Central memory CD8-positive, alpha-beta T cell (primary cell): ENCODE data around the gene MYO1C.

Source experiments
- ATAC-seq: fragments of 150-1000 bp; cut with Tn5 transposase; replicated peaks from 2 replicates; pipeline ENCODE4 v1.10.0; 2022; ENCODE audit warnings: mild to moderate bottlenecking, moderate FRiP score, moderate number of reproducible peaks; ENCODE audit not compliant: poor library complexity, severe bottlenecking; ENCODE audit errors: extremely low read depth
- DNase-seq, 2 donors: peaks; one replicate each; pipeline ENCODE4 v3.0.0; 2021; ENCODE audit warnings: low spot score in 2 of 2
- H3K27ac Mint-ChIP-seq: one replicate; pipeline ENCODE4 v1.8.0; 2022; ENCODE audit warnings: low read depth, mild to moderate bottlenecking, moderate library complexity, mixed read lengths
- H3K27me3 Mint-ChIP-seq: one replicate; pipeline ENCODE4 v1.8.0; 2022; ENCODE audit warnings: mixed read lengths
- H3K36me3 Mint-ChIP-seq: one replicate; pipeline ENCODE4 v1.8.0; 2022; ENCODE audit warnings: mild to moderate bottlenecking, moderate library complexity, mixed read lengths; ENCODE audit not compliant: insufficient read depth
- H3K4me1 Mint-ChIP-seq: one replicate; pipeline ENCODE4 v1.8.0; 2022; ENCODE audit warnings: mixed read lengths
- H3K4me3 Mint-ChIP-seq: one replicate; pipeline ENCODE4 v1.8.0; 2022; ENCODE audit warnings: mild to moderate bottlenecking, moderate library complexity, mixed read lengths
- H3K9me3 Mint-ChIP-seq: one replicate; pipeline ENCODE4 v1.8.0; 2022; ENCODE audit warnings: mixed read lengths

The MYO1C gene

DNA sequence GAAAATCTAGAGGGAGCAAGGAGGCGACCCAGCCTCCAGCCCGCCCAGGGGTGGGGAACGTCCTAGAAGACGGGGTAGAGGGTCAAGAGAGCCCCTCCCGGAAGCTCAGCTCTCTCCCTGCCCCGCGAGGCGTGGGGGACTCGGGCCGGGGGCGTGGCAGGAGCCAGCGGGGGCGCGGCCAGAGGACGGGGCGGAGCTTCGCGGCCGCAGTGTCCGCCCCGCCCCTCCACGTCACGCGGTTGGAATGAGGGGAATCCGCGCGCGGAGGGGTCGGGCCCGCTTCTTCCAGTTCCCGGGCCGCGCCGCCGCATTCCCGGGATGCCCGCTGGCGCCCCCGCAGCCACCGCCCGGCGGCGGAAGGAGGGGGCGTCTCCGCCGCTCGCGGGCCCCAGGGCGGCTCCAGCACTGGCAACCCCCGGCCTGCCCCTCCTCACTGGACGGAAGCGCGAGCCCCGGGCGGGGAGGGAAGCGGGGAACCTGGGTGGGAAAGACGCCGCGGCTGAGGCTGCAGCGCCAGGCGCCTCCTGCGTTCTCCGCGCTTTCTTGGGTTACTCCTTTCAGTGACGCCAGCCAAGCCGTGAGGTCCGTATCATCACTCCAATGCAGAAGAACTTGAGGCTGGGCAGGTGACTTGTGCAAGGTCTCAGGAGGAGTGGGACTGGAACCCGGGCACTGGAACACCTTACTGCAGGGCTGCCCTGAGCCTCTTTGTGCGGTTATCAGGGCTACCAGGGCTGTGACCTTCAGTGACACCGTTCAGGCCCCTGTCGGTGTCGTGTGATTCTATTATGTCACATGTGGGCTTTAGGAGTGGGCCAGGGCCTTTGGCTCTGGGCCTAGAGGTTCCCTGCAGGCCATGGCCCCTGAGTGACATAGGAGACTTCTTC lies 4.3 kb downstream of the MYO1C start:
- Mint-ChIP-seq H3K27me3 (no peaks in the 10 kb centered on the region), H3K4me1 (peaks cover 39% of the 10 kb centered on the region), H3K36me3 (peaks cover 29% of the 10 kb centered on the region), H3K9me3 (no peaks in the 10 kb centered on the region), H3K4me3 (peak overlapping the region; percentile 87), H3K27ac (peak overlapping the region; percentile 77)
- ATAC-seq (no peak), DNase-seq (peak; percentile 51 to 54)

DNA sequence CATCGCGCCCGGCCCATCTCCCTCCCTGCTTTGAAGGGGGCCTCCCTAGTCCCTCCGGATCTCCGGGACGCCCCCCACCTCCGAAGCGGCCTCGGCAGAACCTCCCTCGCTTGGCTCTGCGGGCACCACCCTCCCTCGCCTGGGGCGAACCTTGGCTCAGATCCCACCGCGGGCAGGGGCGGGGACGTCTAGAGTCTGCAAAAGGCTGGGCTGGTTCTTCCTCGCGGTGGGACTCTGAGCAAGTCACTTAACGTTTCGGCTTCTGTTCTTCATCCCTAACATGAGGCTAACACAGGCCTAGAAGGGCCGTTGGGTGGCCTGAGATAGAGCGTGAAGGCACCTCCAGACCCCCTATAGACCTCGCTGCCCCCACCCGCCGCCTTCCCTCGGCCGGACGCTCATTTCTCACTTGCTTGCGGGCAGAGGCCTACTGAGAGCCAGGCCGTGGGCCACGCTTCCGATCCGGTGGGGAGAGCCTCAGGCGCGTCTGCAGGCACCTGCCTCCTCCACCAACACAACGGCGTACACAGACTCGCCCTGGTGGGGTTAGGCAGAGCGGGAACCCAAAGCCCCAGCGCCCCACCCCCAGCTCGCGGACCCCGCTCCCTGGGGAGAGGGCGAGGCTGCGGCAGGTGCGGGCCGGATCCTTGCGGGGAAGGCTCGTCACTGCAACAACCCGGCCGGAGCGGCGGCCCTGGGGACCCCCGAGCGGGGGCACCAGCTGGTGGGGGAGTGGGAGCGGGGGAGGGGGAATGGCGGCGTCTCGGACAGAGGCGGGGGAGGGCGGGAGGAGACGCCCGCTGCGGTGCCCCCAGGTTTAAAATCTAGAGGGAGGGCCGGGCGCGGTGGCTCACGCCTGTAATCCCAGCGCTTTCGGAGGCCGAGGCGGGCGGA lies 5.4 kb downstream of the MYO1C start:
- DNase-seq, result peak; percentile 62 to 72
- Mint-ChIP-seq H3K27ac (peak overlapping the region; percentile 77), H3K36me3 (peaks cover 25% of the 10 kb centered on the region), H3K9me3 (no peaks in the 10 kb centered on the region), H3K4me1 (peaks cover 37% of the 10 kb centered on the region), H3K27me3 (no peaks in the 10 kb centered on the region), H3K4me3 (peak overlapping the region; percentile 87)
- ATAC-seq, result peak; percentile 46

GRCh38 chr17:1485423-1486376 lies 6.8 kb downstream of the MYO1C start:
- no peaks in the 10 kb centered on the region for H3K27me3 Mint-ChIP-seq
- H3K9me3 Mint-ChIP-seq, result no peaks in the 10 kb centered on the region
- peak overlapping the region; percentile 87 for H3K4me3 Mint-ChIP-seq
- peaks cover 24% of the 10 kb centered on the region for H3K36me3 Mint-ChIP-seq
- no peak overlapping the region for H3K27ac Mint-ChIP-seq
- ATAC-seq (peak; percentile 29), DNase-seq (peak in 1 of 2 donors; percentile 29)
- peaks cover 29% of the 10 kb centered on the region for H3K4me1 Mint-ChIP-seq

GRCh38 chr17:1484676-1485422 lies 7.6 kb downstream of the MYO1C start:
- Mint-ChIP-seq H3K4me1 (peaks cover 23% of the 10 kb centered on the region), H3K9me3 (no peaks in the 10 kb centered on the region), H3K4me3 (peak overlapping the region; percentile 75), H3K27me3 (no peaks in the 10 kb centered on the region), H3K27ac (no peak overlapping the region), H3K36me3 (peaks cover 25% of the 10 kb centered on the region)
- peak in 1 of 2 donors; percentile 41 for DNase-seq
- ATAC-seq, result peak; percentile 42

DNA sequence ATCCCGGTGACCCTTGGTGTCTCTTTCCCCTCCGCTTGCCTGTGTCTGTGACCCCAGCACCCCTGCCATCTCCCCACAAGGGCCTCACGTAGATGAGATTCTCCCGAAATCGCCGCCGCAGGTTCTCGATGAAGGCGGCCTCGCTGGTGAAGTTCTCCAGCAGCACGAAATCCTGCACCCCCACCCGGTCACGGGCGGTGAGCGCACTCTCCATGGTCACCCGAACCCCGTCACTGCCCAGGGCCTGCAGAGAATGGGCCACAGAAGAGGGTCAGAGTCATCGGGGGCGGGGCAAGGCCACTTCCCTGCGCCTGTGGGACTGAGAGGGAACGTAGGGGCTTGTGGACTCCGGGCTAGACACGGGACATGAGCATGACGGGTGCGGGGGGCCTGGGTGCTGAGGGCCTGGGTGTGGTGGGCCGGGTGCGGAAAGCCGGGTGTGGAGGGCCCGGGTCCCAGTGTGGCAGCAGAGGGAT lies 8.4 kb downstream of the MYO1C start:
- Mint-ChIP-seq H3K4me3 (peak overlapping the region; percentile 75), H3K27me3 (no peaks in the 10 kb centered on the region), H3K9me3 (no peaks in the 10 kb centered on the region), H3K4me1 (peaks cover 23% of the 10 kb centered on the region), H3K27ac (no peak overlapping the region), H3K36me3 (peaks cover 25% of the 10 kb centered on the region)
- ATAC-seq (no peak), DNase-seq (no peak)

DNA sequence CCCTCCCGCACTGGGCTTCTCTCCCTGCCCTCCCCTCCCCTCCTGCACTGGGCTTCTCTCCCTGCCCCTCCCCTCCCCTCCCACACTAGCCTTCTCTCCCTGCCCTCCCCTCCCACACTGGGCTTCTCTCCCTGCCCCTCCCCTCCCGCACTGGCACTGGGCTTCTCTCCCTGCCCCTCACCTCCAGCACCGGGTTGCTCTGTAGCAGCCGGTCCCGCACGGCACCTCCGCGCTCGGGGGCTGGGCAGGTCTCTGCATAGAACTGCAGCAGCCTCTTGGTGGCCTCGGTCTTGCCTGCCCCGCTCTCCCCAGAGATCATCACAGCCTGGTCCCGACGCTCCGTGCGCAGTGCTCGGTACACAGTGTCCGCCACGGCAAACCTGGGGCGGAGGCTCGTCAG lies 9.8 kb downstream of the MYO1C start:
- H3K27ac Mint-ChIP-seq, result no peak overlapping the region
- H3K36me3 Mint-ChIP-seq, result peaks cover 20% of the 10 kb centered on the region
- peaks cover 16% of the 10 kb centered on the region for H3K4me1 Mint-ChIP-seq
- no peak for ATAC-seq
- H3K27me3 Mint-ChIP-seq, result no peaks in the 10 kb centered on the region
- H3K9me3 Mint-ChIP-seq, result no peaks in the 10 kb centered on the region
- no peak overlapping the region for H3K4me3 Mint-ChIP-seq
- no peak for DNase-seq

DNA sequence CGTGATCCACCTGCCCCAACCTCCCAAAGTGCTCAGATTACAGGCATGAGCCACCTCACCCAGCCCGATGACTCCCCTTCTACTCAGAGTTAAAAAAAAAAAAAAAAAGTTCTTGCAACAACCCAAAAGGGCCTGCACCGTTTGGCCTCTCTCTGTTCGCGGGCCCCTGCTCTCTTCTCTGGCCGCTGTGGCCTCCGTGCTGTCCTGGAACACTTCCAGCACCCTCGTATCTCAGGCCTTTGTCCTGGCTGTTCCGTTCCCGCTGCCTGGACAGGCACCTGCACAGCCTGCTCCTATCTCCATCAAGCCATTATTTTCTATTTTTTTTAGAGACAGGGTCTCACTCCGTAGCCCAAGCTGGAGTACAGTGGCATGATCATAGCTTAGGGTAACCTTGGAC lies 10.8 kb downstream of the MYO1C start:
- H3K9me3 Mint-ChIP-seq, result no peaks in the 10 kb centered on the region
- H3K27me3 Mint-ChIP-seq, result no peaks in the 10 kb centered on the region
- H3K36me3 Mint-ChIP-seq, result peaks cover 15% of the 10 kb centered on the region
- no peak for DNase-seq
- peaks cover 10% of the 10 kb centered on the region for H3K4me1 Mint-ChIP-seq
- no peak for ATAC-seq
- peak overlapping the region; percentile 75 for H3K27ac Mint-ChIP-seq
- H3K4me3 Mint-ChIP-seq, result no peak overlapping the region

- Mint-ChIP-seq H3K4me1 (peaks cover 8% of the 10 kb centered on the region), H3K27ac (peak overlapping the region; percentile 75), H3K9me3 (no peaks in the 10 kb centered on the region), H3K36me3 (peaks cover 13% of the 10 kb centered on the region), H3K27me3 (no peaks in the 10 kb centered on the region), H3K4me3 (no peak overlapping the region)
- DNase-seq, result no peak
- no peak for ATAC-seq
Observed at GRCh38 chr17:1480747-1481465, 11.6 kb downstream of the MYO1C start.

GRCh38 chr17:1478418-1478817 lies 14.1 kb downstream of the MYO1C start:
- Mint-ChIP-seq H3K36me3 (peaks cover 10% of the 10 kb centered on the region), H3K27ac (no peak overlapping the region), H3K9me3 (no peaks in the 10 kb centered on the region), H3K4me1 (peaks cover 6% of the 10 kb centered on the region), H3K27me3 (no peaks in the 10 kb centered on the region), H3K4me3 (no peak overlapping the region)
- ATAC-seq (no peak), DNase-seq (no peak)

DNA sequence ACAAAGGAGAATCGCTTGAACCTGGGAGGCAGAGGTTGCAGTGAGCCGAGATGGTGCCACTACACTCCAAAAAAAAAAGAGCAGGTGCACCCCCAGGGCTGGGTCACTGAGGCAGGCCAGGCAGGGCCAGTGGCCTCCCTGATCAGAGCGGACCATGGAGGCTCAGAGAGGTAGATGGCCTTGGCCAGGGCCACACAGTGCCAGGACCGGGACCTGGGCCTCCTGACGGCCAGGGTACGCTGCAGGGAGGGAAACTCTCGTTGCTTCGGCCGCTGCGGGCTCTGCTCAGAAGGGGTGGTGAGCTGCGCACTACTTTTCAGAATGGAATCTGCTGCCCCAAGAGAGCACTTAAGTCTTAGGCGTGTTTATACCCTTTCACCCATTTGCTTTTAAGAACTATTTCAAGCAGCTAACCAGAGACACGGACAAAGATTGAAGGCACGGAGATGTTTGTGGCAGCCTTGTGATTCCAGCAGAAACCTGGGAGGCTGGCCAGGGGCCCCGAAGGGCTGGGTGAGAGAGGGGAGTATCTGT lies 17.1 kb downstream of the MYO1C start:
- ATAC-seq (no peak), DNase-seq (no peak)
- Mint-ChIP-seq H3K27me3 (no peaks in the 10 kb centered on the region), H3K9me3 (no peaks in the 10 kb centered on the region), H3K36me3 (peaks cover 8% of the 10 kb centered on the region), H3K4me1 (peaks cover 17% of the 10 kb centered on the region), H3K4me3 (no peak overlapping the region), H3K27ac (no peak overlapping the region)
